Esophagus squamous epithelium (tissue), 5 donors: ENCODE measurements around the gene CDHR5. TPM values are rescaled to one million over a fixed set of nuclear protein-coding genes. Genes with fewer than 3 reads are reported as not detected.
A peak's percentile ranks its signal among the peaks of the same experiment; 100 is the strongest.

Source experiments
- DNase-seq: peaks from one replicate; lab custom pipeline; 2025; lab: John Stamatoyannopoulos, UW
- H3K27ac ChIP-seq, 4 donors: fragments of 200-600 bp; sonication (generic); one replicate each; pipeline ENCODE4 v1.5.1; 2016 to 2019; ENCODE audit warnings: mild to moderate bottlenecking in 1 of 4
- H3K27me3 ChIP-seq, 4 donors: fragments of 200-600 bp; sonication (generic); 1 replicate in 3 of 4; 2 replicates in 1 of 4; pipeline versions ENCODE4 v1.5.1 to v1.6.0; 2017 to 2021; ENCODE audit warnings: antibody characterized with exemption in 1 of 4
- H3K36me3 ChIP-seq, 3 donors: fragments of 200-600 bp; sonication (generic); one replicate each; pipeline ENCODE4 v1.5.1; 2016 to 2019
- H3K4me1 ChIP-seq, 3 donors: fragments of 200-600 bp; sonication (generic); one replicate each; pipeline ENCODE4 v1.5.1; 2017 to 2019
- H3K4me3 ChIP-seq, 4 donors: fragments of 200-600 bp; sonication (generic); 1 replicate in 3 of 4; 2 replicates in 1 of 4; pipeline ENCODE4 v1.5.1; 2016 to 2019; ENCODE audit warnings: mild to moderate bottlenecking in 2 of 4, moderate library complexity in 1 of 4
- H3K9me3 ChIP-seq, 3 donors: fragments of 200-600 bp; sonication (generic); one replicate each; pipeline ENCODE4 v1.5.1; 2016 to 2019
- CTCF ChIP-seq, 6 experiments: fragments of 450-650 bp in 4 of 6; fragments of 200-600 bp in 2 of 6; sonication (generic) in 2 of 6; IDR thresholded peaks; one replicate each; pipeline ENCODE4 v1.5.1; 2016 to 2019; ENCODE audit warnings: antibody characterized with exemption in 6 of 6, mild to moderate bottlenecking in 4 of 6, moderate library complexity in 4 of 6
- POLR2A ChIP-seq, 4 donors: fragments of 450-650 bp; IDR thresholded peaks; one replicate each; pipeline ENCODE4 v1.6.1; 2017; ENCODE audit warnings: antibody characterized with exemption in 4 of 4, mild to moderate bottlenecking in 4 of 4, moderate library complexity in 3 of 4
- WGBS, 2 donors: methylation state at CpG; one replicate each; pipeline ENCODE4 v1.1.5; 2018; 5-methylcytosine and 5-hydroxymethylcytosine counted together
- intact Hi-C: fragments of 100-400 bp; cut with DNase I; formaldehyde crosslinking; loops from one replicate; pipeline ENCODE4 v1.15.0; 2022
- total RNA-seq, 4 donors: library from RNA; depleted of rRNA; stranded (reverse); fragments of >200 nt; gene quantifications; one replicate each; pipeline ENCODE4 v1.1.0, GENCODE V29; 2016
- donor health status: DM: yes; HTN: yes; CAD: no.

The CDHR5 gene
- total RNA-seq, 4 donors from 2014 or later: not detected

- Histone ChIP-seq H3K27ac (no peak within 1 kb of the TSS), H3K36me3 (peaks cover 0 to 17% (median 0%) of the 10 kb centered on the region in 3 donors), H3K4me3 (peak within 1 kb of the TSS in 3 of 4 donors; percentile 24 to 55 (median 38)), H3K4me1 (peaks cover 14 to 50% (median 25%) of the 10 kb centered on the region in 3 donors), H3K9me3 (no peaks in the 10 kb centered on the region), H3K27me3 (peaks cover 0 to 50% (median 0%) of the 10 kb centered on the region in 4 donors)
- DNase-seq: no peak
- no peak for TF ChIP-seq CTCF (IDR thresholded peaks at IDR 0.05)
- WGBS, 2 donors: no CpG with 5 or more reads among the region's 100 CpGs
- intact Hi-C loops: no loop called here
Measured at GRCh38 chr11:636511-637332, 12.0 kb upstream of the CDHR5 start, which contains the start of gene DRD4. DRD4 (plus strand) TSS chr11:637269; CDS start chr11:637305, 36 bp downstream.

GRCh38 chr11:635945-636510 lies 11.3 kb upstream of the CDHR5 start:
- Histone ChIP-seq H3K36me3 (peaks cover 0 to 10% (median 0%) of the 10 kb centered on the region in 3 donors), H3K4me1 (peaks cover 14 to 47% (median 25%) of the 10 kb centered on the region in 3 donors), H3K27me3 (peaks cover 0 to 50% (median 0%) of the 10 kb centered on the region in 4 donors), H3K9me3 (no peaks in the 10 kb centered on the region), H3K27ac (no peak overlapping the region), H3K4me3 (no peak overlapping the region)
- no peak for TF ChIP-seq CTCF (IDR thresholded peaks at IDR 0.05)
- TF ChIP-seq POLR2A (IDR thresholded peaks at IDR 0.05): no peak
- no peak for DNase-seq
- intact Hi-C loops: no loop called here
- 70 to 79% methylated on average over 10 to 17 of the region's 22 CpGs for WGBS, 2 donors

- Histone ChIP-seq H3K27ac (no peak overlapping the region), H3K9me3 (no peaks in the 10 kb centered on the region), H3K36me3 (peaks cover 0 to 7% (median 0%) of the 10 kb centered on the region in 3 donors), H3K27me3 (peaks cover 0 to 20% (median 2%) of the 10 kb centered on the region in 4 donors), H3K4me3 (no peak overlapping the region), H3K4me1 (peaks cover 3 to 12% (median 7%) of the 10 kb centered on the region in 3 donors)
- DNase-seq: no peak
- intact Hi-C loops: no loop called here
- WGBS, 2 donors: 80 to 88% methylated on average over 4 to 5 of the region's 5 CpGs
- TF ChIP-seq CTCF (IDR thresholded peaks at IDR 0.05) (no peak), POLR2A (IDR thresholded peaks at IDR 0.05) (no peak)
Measured at GRCh38 chr11:630871-631270, 6.1 kb upstream of the CDHR5 start.

GRCh38 chr11:629237-629583 lies 4.5 kb upstream of the CDHR5 start:
- Histone ChIP-seq H3K27me3 (peaks cover 0 to 33% (median 2%) of the 10 kb centered on the region in 4 donors), H3K36me3 (peaks cover 0 to 7% (median 0%) of the 10 kb centered on the region in 3 donors), H3K4me1 (peaks cover 3 to 19% (median 7%) of the 10 kb centered on the region in 3 donors), H3K9me3 (no peaks in the 10 kb centered on the region), H3K4me3 (no peak overlapping the region), H3K27ac (no peak overlapping the region)
- WGBS, 2 donors: 59 to 64% methylated on average over 10 of the region's 10 CpGs
- no peak for DNase-seq
- TF ChIP-seq POLR2A (IDR thresholded peaks at IDR 0.05) (no peak), CTCF (IDR thresholded peaks at IDR 0.05) (no peak)
- intact Hi-C loops: no loop called here

GRCh38 chr11:628056-628455 lies 3.3 kb upstream of the CDHR5 start:
- no peak for TF ChIP-seq CTCF (IDR thresholded peaks at IDR 0.05)
- TF ChIP-seq POLR2A (IDR thresholded peaks at IDR 0.05): no peak
- H3K4me1 ChIP-seq: peaks cover 3 to 23% (median 7%) of the 10 kb centered on the region in 3 donors
- WGBS, 2 donors: 82 to 95% methylated on average over 6 to 19 of the region's 31 CpGs

More at GRCh38 chr11:628056-628455, 3.3 kb upstream of the CDHR5 start:
- Histone ChIP-seq H3K36me3 (peaks cover 0 to 17% (median 0%) of the 10 kb centered on the region in 3 donors), H3K27ac (no peak overlapping the region), H3K9me3 (no peaks in the 10 kb centered on the region), H3K4me3 (no peak overlapping the region), H3K27me3 (peaks cover 0 to 44% (median 2%) of the 10 kb centered on the region in 4 donors)
- intact Hi-C loops: no loop called here
- no peak for DNase-seq
